Right lobe of liver (tissue), 6 donors: ENCODE data around the gene FBXW10. TPM values are rescaled to one million over a fixed set of nuclear protein-coding genes. Genes with fewer than 3 reads are reported as not detected.
A peak's percentile ranks its signal among the peaks of the same experiment; 100 is the strongest.
"Not testable (repeated sequence)": the region's sequence is repeated elsewhere in the genome, so short reads cannot be mapped to it uniquely, and the experiment has no call there.

Source experiments
- ATAC-seq, 4 donors: fragments of 200-7000 bp; cut with Tn5 transposase; one replicate each; pipeline ENCODE4 v1.9.1; 2020; ENCODE audit warnings: mild to moderate bottlenecking in 4 of 4, moderate library complexity in 4 of 4
- DNase-seq, 3 donors: peaks; one replicate each; pipeline ENCODE4 v3.0.0-alpha.2; 2020
- H3K27ac ChIP-seq, 3 donors: fragments of 200-600 bp; one replicate each; pipeline ENCODE4 v1.8.0; 2022
- H3K27me3 ChIP-seq, 2 donors: fragments of 200-600 bp; one replicate each; pipeline ENCODE4 v1.8.0; 2022
- H3K36me3 ChIP-seq, 4 donors: fragments of 200-600 bp; sonication (generic) in 1 of 4; one replicate each; pipeline versions ENCODE4 v1.5.1 to v1.8.0; 2017 to 2022; ENCODE audit warnings: control low read depth in 1 of 4
- H3K4me1 ChIP-seq, 4 donors: fragments of 200-600 bp; sonication (generic) in 1 of 4; one replicate each; pipeline versions ENCODE4 v1.5.1 to v1.8.0; 2017 to 2022; ENCODE audit warnings: control low read depth in 1 of 4
- H3K4me3 ChIP-seq, 3 donors: fragments of 200-600 bp; one replicate each; pipeline ENCODE4 v1.8.0; 2022
- H3K9me3 ChIP-seq, 4 donors: fragments of 200-600 bp; sonication (generic) in 1 of 4; one replicate each; pipeline versions ENCODE4 v1.5.1 to v1.8.0; 2017 to 2022; ENCODE audit warnings: control low read depth in 1 of 4
- CTCF ChIP-seq, 4 donors: fragments of 200-600 bp in 3 of 4; fragments of 450-650 bp in 1 of 4; IDR thresholded peaks; one replicate each; pipeline versions ENCODE4 v1.5.1 to v1.8.0; 2016 to 2022; ENCODE audit warnings: antibody characterized with exemption in 4 of 4, mild to moderate bottlenecking in 2 of 4
- WGBS: methylation state at CpG from one replicate; pipeline ENCODE4 v1.1.6; 2018; ENCODE audit warnings: low coverage, low lambda C conversion rate; ENCODE audit not compliant: insufficient coverage; ENCODE audit errors: missing lambda C conversion rate; 5-methylcytosine and 5-hydroxymethylcytosine counted together
- intact Hi-C, 2 donors: fragments of 100-400 bp; cut with DNase I; formaldehyde crosslinking; loops; one replicate each; pipeline versions ENCODE4 v1.11.2 to v1.14.1; 2022
- small RNA-seq, 2 experiments: library from RNA; depleted of rRNA; stranded (forward); fragments of <200 nt; gene quantifications; one replicate each; pipeline ENCODE3, GENCODE V24; 2016
- total RNA-seq, 6 experiments: library from RNA; depleted of rRNA in 2 of 6; stranded (reverse); fragments of >200 nt in 2 of 6; fragmentation: NEBNext Ultra II Directional in 3 of 6; extraction: Animal tissue kit (Norgen Biotek cat#: 25700) in 3 of 6; gene quantifications; one replicate each; pipeline versions ENCODE4 v1.1.0 to v1.2.4, GENCODE V29; 2016 to 2023
- donor health status: DM: no; HTN: yes; CAD: no.
- donor health status: DM: no; HTN: no; CAD: no.
- donor health status: DM: no; HTN: no; CAD: no.
- donor health status: DM: no; HTN: yes; CAD: no.
- donor health status: DM: no; HTN: yes; CAD: no.

Gene FBXW10
- total RNA-seq, 6 experiments from 2014 or later, result 0.12 to 1.0 (median 0.31) TPM; not detected in 1

GRCh38 chr17:18816489-18817371 lies 72.9 kb downstream of the FBXW10 start:
- H3K27me3 ChIP-seq, H3K36me3 ChIP-seq, H3K4me3 ChIP-seq, intact Hi-C loops, DNase-seq, H3K9me3 ChIP-seq, H3K4me1 ChIP-seq, H3K27ac ChIP-seq: not testable (repeated sequence)
- peak; percentile 82 to 91 (median 84) for ATAC-seq
- 36% methylated on average over 6 of the region's 9 CpGs for WGBS
- TF ChIP-seq CTCF (IDR thresholded peaks at IDR 0.05), result peak; percentile 59 to 68 (median 64)

DNA sequence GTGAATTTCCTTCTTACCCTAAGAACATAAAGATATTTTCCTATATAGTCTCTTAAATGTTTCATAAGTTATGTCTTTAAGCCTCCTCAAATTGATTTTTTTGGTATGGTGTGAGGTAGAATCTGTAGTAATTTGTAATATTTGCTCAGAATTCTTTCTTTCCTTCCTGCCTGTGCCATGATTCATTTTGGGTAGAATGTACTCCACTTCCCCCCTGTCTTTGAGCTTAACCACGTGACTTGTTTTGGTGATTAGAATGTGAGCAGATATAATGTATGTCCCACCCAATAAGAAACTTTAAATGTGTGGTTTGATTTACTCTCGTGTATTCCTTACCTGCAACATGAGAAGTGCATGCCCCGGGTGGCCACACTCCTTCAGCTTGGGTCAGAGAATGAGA lies 77.6 kb downstream of the FBXW10 start:
- H3K4me3 ChIP-seq, H3K27me3 ChIP-seq, DNase-seq, H3K4me1 ChIP-seq, H3K36me3 ChIP-seq, H3K27ac ChIP-seq, H3K9me3 ChIP-seq, ATAC-seq, intact Hi-C loops: not testable (repeated sequence)
- WGBS, result 63% methylated on average over 2 of the region's 3 CpGs

GRCh38 chr17:18827613-18828012 lies 83.8 kb downstream of the FBXW10 start:
- H3K4me1 ChIP-seq, H3K4me3 ChIP-seq, H3K36me3 ChIP-seq, H3K27ac ChIP-seq, intact Hi-C loops, H3K9me3 ChIP-seq, H3K27me3 ChIP-seq, DNase-seq, ATAC-seq: not testable (repeated sequence)
- WGBS, result no CpG with 5 or more reads among the region's 1 CpG

Small RNAs within 50 kb of the gene (small RNA-seq; reads per million reads assigned to genes)
- 0 reads per million in 2 experiments for gene AC026271.4

Other genes with a start within 250 kb of the FBXW10 start
- not detected for gene TBC1D28, start 99.7 kb upstream of the FBXW10 start, total RNA-seq
- 1 to 10 TPM in 3 of 6 experiments, under 1 TPM in 3; 0.44 to 1.6 (median 1.1) TPM for gene FOXO3B, start 61.7 kb upstream of the FBXW10 start, total RNA-seq
- 10 to 100 TPM; 19.5 to 26.5 (median 22.4) TPM for gene TVP23B, start 37.1 kb downstream of the FBXW10 start, total RNA-seq
- 10 to 100 TPM; 15.8 to 19.7 (median 16.6) TPM for gene PRPSAP2, start 114.1 kb downstream of the FBXW10 start, total RNA-seq
- under 1 TPM in 2 of 6 experiments, not detected in 4; 0.07 to 0.14 TPM for gene SLC5A10, start 208.1 kb downstream of the FBXW10 start, total RNA-seq